Mucosa of gallbladder (tissue), 1 donor: ENCODE data around the gene SLC5A9. TPM values are rescaled to one million over a fixed set of nuclear protein-coding genes. Genes with fewer than 3 reads are reported as not detected.
"Not testable (repeated sequence)": the region's sequence is repeated elsewhere in the genome, so short reads cannot be mapped to it uniquely, and the experiment has no call there.

ENCODE experiments used
- DNase-seq: peaks from one replicate; pipeline ENCODE4 v3.0.0-alpha.2; 2020; ENCODE audit warnings: low spot score
- total RNA-seq: library from RNA; stranded (reverse); gene quantifications from one replicate; pipeline ENCODE4 v1.2.1, GENCODE V29; 2021
- donor health status: DM: no; HTN: no; CAD: no.

Gene SLC5A9
- 15.2 TPM for total RNA-seq

- DNase-seq = peak; percentile 83
Observed at GRCh38 chr1:48222501-48223242, at the start of gene SLC5A9. TSS of gene SLC5A9 (plus strand) at chr1:48222716. CDS start at chr1:48222737, 21 bp downstream.

- no peak for DNase-seq
Observed at GRCh38 chr1:48175116-48175515, 47.4 kb upstream of the SLC5A9 start.

- no peak for DNase-seq
Observed at GRCh38 chr1:48177257-48177656, 45.3 kb upstream of the SLC5A9 start.

- no peak for DNase-seq
Observed at GRCh38 chr1:48181669-48182367, 40.7 kb upstream of the SLC5A9 start.

GRCh38 chr1:48182439-48182838 is 40.1 kb upstream of the SLC5A9 start:
- DNase-seq = no peak

- no peak for DNase-seq
Observed at GRCh38 chr1:48186306-48186839, 36.1 kb upstream of the SLC5A9 start.

GRCh38 chr1:48187969-48188563 is 34.5 kb upstream of the SLC5A9 start:
- no peak for DNase-seq

- DNase-seq = no peak
Observed at GRCh38 chr1:48190881-48191280, 31.6 kb upstream of the SLC5A9 start.

- DNase-seq = no peak
Observed at GRCh38 chr1:48194801-48195200, 27.7 kb upstream of the SLC5A9 start.

- DNase-seq = no peak
Observed at GRCh38 chr1:48196237-48196636, 26.3 kb upstream of the SLC5A9 start.

- no peak for DNase-seq
Observed at GRCh38 chr1:48198970-48199369, 23.5 kb upstream of the SLC5A9 start.

- no peak for DNase-seq
Observed at GRCh38 chr1:48200166-48200900, 22.2 kb upstream of the SLC5A9 start.

- DNase-seq = peak; percentile 69
Observed at GRCh38 chr1:48202030-48202752, 20.3 kb upstream of the SLC5A9 start.

- DNase-seq = no peak
Observed at GRCh38 chr1:48203287-48203900, 19.1 kb upstream of the SLC5A9 start.

- no peak for DNase-seq
Observed at GRCh38 chr1:48205522-48205921, 17.0 kb upstream of the SLC5A9 start.

GRCh38 chr1:48206371-48206770 is 16.1 kb upstream of the SLC5A9 start:
- DNase-seq = no peak

- DNase-seq = no peak
Observed at GRCh38 chr1:48207131-48207530, 15.4 kb upstream of the SLC5A9 start.

GRCh38 chr1:48207536-48208075 is 14.9 kb upstream of the SLC5A9 start:
- DNase-seq = no peak

GRCh38 chr1:48208251-48208650 is 14.3 kb upstream of the SLC5A9 start:
- DNase-seq = no peak

GRCh38 chr1:48208652-48209051 is 13.9 kb upstream of the SLC5A9 start:
- no peak for DNase-seq

- not testable (repeated sequence) for DNase-seq
Observed at GRCh38 chr1:48213462-48213861, 9.1 kb upstream of the SLC5A9 start.
